ENCODE results near the gene CDHR4.

GRCh38 chr3:49812916-49813496 lies 13.3 kb upstream of the CDHR4 start:
- TF ChIP-seq CTCF (IDR thresholded peaks at IDR 0.05) (no peak), POLR2A (IDR thresholded peaks at IDR 0.05) (no peak)

All from testis (tissue), 2 donors.